Measurements from ENCODE around the gene RASGRP3. TPM values are rescaled to one million over a fixed set of nuclear protein-coding genes. Genes with fewer than 3 reads are reported as not detected.

The RASGRP3 gene
- total RNA-seq, 1 experiment from 2014 or later: 0.59 TPM

DNA sequence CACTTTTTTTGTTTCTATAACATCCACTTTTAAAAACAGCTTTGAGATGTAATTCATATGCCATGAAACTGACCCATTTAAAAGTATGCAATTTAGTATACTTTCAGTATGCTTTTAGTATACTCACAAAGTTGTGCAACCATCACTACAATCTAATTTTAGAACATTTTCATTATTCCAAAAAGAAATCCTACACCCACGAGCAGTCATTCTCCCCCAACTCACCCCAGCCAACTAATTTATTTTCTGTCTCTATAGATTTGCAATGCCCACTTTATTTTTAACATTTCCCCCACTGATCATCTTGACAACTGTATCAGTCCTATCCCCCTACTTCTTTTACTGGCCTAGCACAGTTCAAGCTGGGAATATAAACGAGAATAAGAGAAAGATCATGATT, 83.6 kb downstream of the RASGRP3 start:
- CTCF ChIA-PET: no interaction called here
- H3K36me3 ChIP-seq (ENCODE audit: control insufficient read depth in 1 of 2, insufficient read depth in 2 of 2, low read length in 2 of 2): no peaks in the 10 kb centered on the region
- H3K9me2 ChIP-seq (ENCODE audit: insufficient read depth): no peaks in the 10 kb centered on the region
- no peak overlapping the region for H3K9ac ChIP-seq (ENCODE audit: low read length)
- H2AFZ ChIP-seq (ENCODE audit: low read depth, low read length, poor library complexity, severe bottlenecking): no peak overlapping the region
- no peak for DNase-seq (ENCODE audit: low read depth, low spot score)
- no peak overlapping the region for H3K4me3 ChIP-seq (replicated peaks in 1 of 2; ENCODE audit: low read depth in 1 of 2, low read length in 2 of 2)
- H3K9me3 ChIP-seq (ENCODE audit: control insufficient read depth in 1 of 2, insufficient read depth in 1 of 2, low read depth in 1 of 2, low read length in 2 of 2): no peaks in the 10 kb centered on the region
- RAD21 ChIA-PET (ENCODE audit: low non-redundant PET in 1 of 2, low total read pairs in 2 of 2, uncharacterized antibody in 2 of 2, unreplicated experiment in 2 of 2): no interaction called here
- H3K4me1 ChIP-seq (ENCODE audit: control insufficient read depth in 1 of 2, insufficient read depth in 2 of 2, low read length in 2 of 2): no peaks in the 10 kb centered on the region
- no peak overlapping the region for H3K4me2 ChIP-seq (ENCODE audit: low read length)
- no peak overlapping the region for H3K27ac ChIP-seq (ENCODE audit: low read depth, low read length)
- no peak for ATAC-seq
- TF ChIP-seq POLR2AphosphoS5 (IDR thresholded peaks at IDR 0.05; ENCODE audit: low read depth, low read length) (no peak), SP1 (IDR thresholded peaks at IDR 0.05; ENCODE audit: low read depth) (no peak), CEBPB (IDR thresholded peaks at IDR 0.05; ENCODE audit: low read depth) (no peak), RAD21 (IDR thresholded peaks at IDR 0.05; ENCODE audit: low read depth) (no peak), ZFX (IDR thresholded peaks at IDR 0.05) (no peak), EGR1 (IDR thresholded peaks at IDR 0.05; ENCODE audit: low read depth) (no peak), EZH2phosphoT487 (IDR thresholded peaks at IDR 0.05; ENCODE audit: borderline replicate concordance) (no peak), TCF7L2 (IDR thresholded peaks at IDR 0.05; ENCODE audit: borderline replicate concordance, extremely low read depth, insufficient read depth, insufficient read length) (no peak), POLR2A (IDR thresholded peaks at IDR 0.05; ENCODE audit: borderline replicate concordance, extremely low read depth, insufficient read depth, insufficient read length) (no peak), CBX3 (IDR thresholded peaks at IDR 0.05; ENCODE audit: low read depth) (no peak)
- TF ChIP-seq, protein P1, sequence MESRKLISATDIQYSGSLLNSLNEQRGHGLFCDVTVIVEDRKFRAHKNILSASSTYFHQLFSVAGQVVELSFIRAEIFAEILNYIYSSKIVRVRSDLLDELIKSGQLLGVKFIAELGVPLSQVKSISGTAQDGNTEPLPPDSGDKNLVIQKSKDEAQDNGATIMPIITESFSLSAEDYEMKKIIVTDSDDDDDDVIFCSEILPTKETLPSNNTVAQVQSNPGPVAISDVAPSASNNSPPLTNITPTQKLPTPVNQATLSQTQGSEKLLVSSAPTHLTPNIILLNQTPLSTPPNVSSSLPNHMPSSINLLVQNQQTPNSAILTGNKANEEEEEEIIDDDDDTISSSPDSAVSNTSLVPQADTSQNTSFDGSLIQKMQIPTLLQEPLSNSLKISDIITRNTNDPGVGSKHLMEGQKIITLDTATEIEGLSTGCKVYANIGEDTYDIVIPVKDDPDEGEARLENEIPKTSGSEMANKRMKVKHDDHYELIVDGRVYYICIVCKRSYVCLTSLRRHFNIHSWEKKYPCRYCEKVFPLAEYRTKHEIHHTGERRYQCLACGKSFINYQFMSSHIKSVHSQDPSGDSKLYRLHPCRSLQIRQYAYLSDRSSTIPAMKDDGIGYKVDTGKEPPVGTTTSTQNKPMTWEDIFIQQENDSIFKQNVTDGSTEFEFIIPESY (IDR thresholded peaks at IDR 0.05; ENCODE audit: extremely low read depth, insufficient replicate concordance, low read length): no peak
- POLR2A ChIA-PET: no interaction called here
- BruUV-seq (replicated peaks): no TSS peak
- H3K79me2 ChIP-seq (ENCODE audit: insufficient read depth, low read length): no peaks in the 10 kb centered on the region
- intact Hi-C loops (cut with micrococcal nuclease): no loop called here
- no peaks in the 10 kb centered on the region for H3K27me3 ChIP-seq (ENCODE audit: insufficient read depth, low read length)
- H4K20me1 ChIP-seq (ENCODE audit: insufficient read depth): no peaks in the 10 kb centered on the region

All from HCT116 (cell line).